OCI-LY3 (cell line): ENCODE results near the gene SYNDIG1.

Experiments used
- H2AFZ ChIP-seq: fragments of 200-600, 300-600 bp; shearing (Covaris generic); 2 replicates; pipeline ENCODE4 v1.6.0; 2014; ENCODE audit warnings: antibody characterized with exemption, low read depth, low read length
- H3K27ac ChIP-seq: fragments of 200-600, 300-600 bp; sonication (generic); 2 replicates; pipeline ENCODE4 v1.5.1; 2014; ENCODE audit warnings: mild to moderate bottlenecking, low read length, moderate library complexity, mixed read lengths
- H3K27me3 ChIP-seq: fragments of 200-600, 300-600 bp; sonication (generic); 2 replicates; pipeline ENCODE4 v1.6.1; 2014; ENCODE audit warnings: low read depth, low read length, mixed read lengths
- H3K36me3 ChIP-seq: fragments of 200-600, 300-600 bp; sonication (generic); replicated peaks from 2 replicates; pipeline ENCODE3; 2014; ENCODE audit warnings: low read depth, low read length, mixed read lengths
- H3K4me1 ChIP-seq: fragments of 300-600, 200-600 bp; sonication (generic); 2 replicates; pipeline ENCODE4 v1.6.1; 2014; ENCODE audit warnings: low read length, mixed read lengths
- H3K4me2 ChIP-seq: fragments of 200-600, 300-600 bp; sonication (generic); 2 replicates; pipeline ENCODE4 v1.6.1; 2014; ENCODE audit warnings: low read length, mixed read lengths
- H3K4me3 ChIP-seq: fragments of 300-600, 200-600 bp; sonication (generic); 2 replicates; pipeline ENCODE4 v1.5.1; 2014; ENCODE audit warnings: antibody characterized with exemption, mild to moderate bottlenecking, low read length, moderate library complexity
- H3K79me2 ChIP-seq: fragments of 300-600, 200-600 bp; shearing (Covaris generic); 2 replicates; pipeline ENCODE4 v1.6.1; 2014; ENCODE audit warnings: mild to moderate bottlenecking, low read length, mixed read lengths
- H3K9ac ChIP-seq: fragments of 300-600, 200-600 bp; shearing (Covaris generic); 2 replicates; pipeline ENCODE4 v1.6.0; 2014; ENCODE audit warnings: mild to moderate bottlenecking, low read length, moderate library complexity
- H3K9me3 ChIP-seq: fragments of 200-600, 300-600 bp; shearing (Covaris generic); 2 replicates; pipeline ENCODE4 v1.6.1; 2014; ENCODE audit warnings: low read length, mixed read lengths; ENCODE audit not compliant: insufficient read depth
- H4K20me1 ChIP-seq: fragments of 200-600, 300-600 bp; sonication (generic); 2 replicates; pipeline ENCODE4 v1.6.1; 2016; ENCODE audit warnings: low read length, mixed read lengths; ENCODE audit not compliant: insufficient read depth
- CTCF ChIP-seq: fragments of 200-600, 300-600 bp; sonication (generic); IDR thresholded peaks from 2 replicates; pipeline ENCODE4 v1.5.1; 2014; ENCODE audit warnings: antibody characterized with exemption, low read length, low read depth
- EZH2phosphoT487 ChIP-seq: fragments of 200-600 bp; shearing (Covaris generic); IDR thresholded peaks from 2 replicates; pipeline ENCODE4 v1.6.1; 2018; ENCODE audit warnings: antibody characterized with exemption, mixed run types, low read depth

The SYNDIG1 gene

GRCh38 chr20:24627926-24628325 is 158.5 kb downstream of the SYNDIG1 start:
- no peaks in the 10 kb centered on the region for H3K4me1 ChIP-seq
- no peak overlapping the region for H3K4me2 ChIP-seq
- no peaks in the 10 kb centered on the region for H3K9me3 ChIP-seq
- H3K27ac ChIP-seq, result no peak overlapping the region
- peaks cover 3% of the 10 kb centered on the region; the same call in 1 of the 2 replicates for H3K27me3 ChIP-seq
- H2AFZ ChIP-seq, result no peak overlapping the region
- H3K4me3 ChIP-seq, result no peak overlapping the region
- no peaks in the 10 kb centered on the region for H4K20me1 ChIP-seq
- H3K9ac ChIP-seq, result no peak overlapping the region
- no peak for TF ChIP-seq EZH2phosphoT487
- no peaks in the 10 kb centered on the region for H3K36me3 ChIP-seq
- no peaks in the 10 kb centered on the region for H3K79me2 ChIP-seq

- H4K20me1 ChIP-seq, result no peaks in the 10 kb centered on the region
- H3K27me3 ChIP-seq, result peaks cover 6% of the 10 kb centered on the region; the same call in 1 of the 2 replicates
- no peaks in the 10 kb centered on the region for H3K9me3 ChIP-seq
- no peak for TF ChIP-seq CTCF
- TF ChIP-seq EZH2phosphoT487, result no peak
- H2AFZ ChIP-seq, result no peak overlapping the region
- no peak overlapping the region for H3K27ac ChIP-seq
- no peaks in the 10 kb centered on the region for H3K4me1 ChIP-seq
- no peaks in the 10 kb centered on the region for H3K36me3 ChIP-seq
- H3K79me2 ChIP-seq, result no peaks in the 10 kb centered on the region
- no peak overlapping the region for H3K9ac ChIP-seq
- H3K4me2 ChIP-seq, result no peak overlapping the region
- no peak overlapping the region for H3K4me3 ChIP-seq
These were observed 159.6 kb downstream of the SYNDIG1 start for GRCh38 chr20:24628985-24629384.

GRCh38 chr20:24629668-24630067 is 160.2 kb downstream of the SYNDIG1 start:
- Histone ChIP-seq H3K27me3 (peaks cover 13% of the 10 kb centered on the region), H3K27ac (no peak overlapping the region), H3K79me2 (no peaks in the 10 kb centered on the region), H3K9ac (no peak overlapping the region), H3K36me3 (no peaks in the 10 kb centered on the region), H4K20me1 (no peaks in the 10 kb centered on the region), H3K4me2 (no peak overlapping the region), H3K9me3 (no peaks in the 10 kb centered on the region), H2AFZ (no peak overlapping the region), H3K4me3 (no peak overlapping the region), H3K4me1 (no peaks in the 10 kb centered on the region)
- TF ChIP-seq CTCF, result no peak
- TF ChIP-seq EZH2phosphoT487, result no peak

- H3K27ac ChIP-seq, result no peak overlapping the region
- H3K4me1 ChIP-seq, result no peaks in the 10 kb centered on the region
- H3K36me3 ChIP-seq, result no peaks in the 10 kb centered on the region
- no peaks in the 10 kb centered on the region for H3K9me3 ChIP-seq
- no peak overlapping the region for H3K4me2 ChIP-seq
- TF ChIP-seq CTCF (no peak), EZH2phosphoT487 (no peak)
- H3K79me2 ChIP-seq, result no peaks in the 10 kb centered on the region
- H3K9ac ChIP-seq, result no peak overlapping the region
- H3K27me3 ChIP-seq, result peaks cover 17% of the 10 kb centered on the region
- H3K4me3 ChIP-seq, result no peak overlapping the region
- no peak overlapping the region for H2AFZ ChIP-seq
- H4K20me1 ChIP-seq, result no peaks in the 10 kb centered on the region
These were observed 161.2 kb downstream of the SYNDIG1 start for GRCh38 chr20:24630486-24631172.
